NCI-H446 treated with DMSO at 0.1 percent for 48 hours (cell line): ENCODE measurements around the gene MTA2.

Experiments
- DNase-seq: peaks from one replicate; lab custom pipeline; 2025; lab: John Stamatoyannopoulos, UW

Gene MTA2

GRCh38 chr11:62546244-62546928 lies 55.3 kb downstream of the MTA2 start, which contains the start of gene AHNAK:
TSS of gene AHNAK (minus strand) at chr11:62546806. CDS start at chr11:62536098, 10,708 bp downstream.
- no peak for DNase-seq

GRCh38 chr11:62545437-62546243 lies 56.0 kb downstream of the MTA2 start:
- DNase-seq, result no peak

DNA sequence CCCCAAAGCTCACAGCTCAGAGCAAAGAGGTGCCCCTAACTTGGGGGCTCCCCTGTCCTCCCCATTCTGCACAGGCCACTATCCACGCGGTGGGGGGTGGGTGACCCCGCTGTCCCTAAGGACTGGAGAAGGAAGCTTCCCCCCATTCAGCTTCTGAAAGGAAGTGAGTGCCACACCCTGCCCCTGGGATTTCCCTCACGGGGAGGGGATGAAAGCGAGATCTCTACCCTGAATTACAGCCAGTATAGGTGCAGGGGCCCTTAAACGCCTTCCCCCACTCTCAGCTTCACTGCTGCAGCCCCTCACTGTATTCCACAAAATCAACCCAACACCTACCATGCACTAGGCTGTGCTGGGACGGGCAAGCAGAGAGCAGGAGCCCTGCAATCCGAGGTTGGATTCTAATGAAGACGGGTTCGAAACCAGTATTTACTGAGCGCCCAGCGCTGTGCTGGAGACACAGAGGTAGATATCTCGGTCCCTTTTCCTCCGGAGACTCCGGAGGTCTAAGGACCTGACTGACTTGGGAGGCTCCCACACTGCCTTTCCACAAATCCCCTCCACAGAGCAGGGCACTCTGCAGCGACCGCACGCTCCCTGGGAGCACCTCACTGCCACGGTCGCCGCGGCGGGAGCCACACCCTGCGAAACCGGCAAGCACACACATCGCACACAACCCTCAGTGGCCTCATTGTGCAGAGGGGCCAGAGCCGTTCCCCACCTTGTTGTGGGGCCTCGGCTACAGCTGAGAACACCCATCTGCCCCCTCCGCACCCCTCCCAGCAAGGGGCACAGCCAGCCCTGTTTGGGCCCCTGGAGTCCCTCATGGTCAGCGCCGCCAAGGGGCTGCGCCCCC lies 56.9 kb downstream of the MTA2 start:
- no peak for DNase-seq

DNA sequence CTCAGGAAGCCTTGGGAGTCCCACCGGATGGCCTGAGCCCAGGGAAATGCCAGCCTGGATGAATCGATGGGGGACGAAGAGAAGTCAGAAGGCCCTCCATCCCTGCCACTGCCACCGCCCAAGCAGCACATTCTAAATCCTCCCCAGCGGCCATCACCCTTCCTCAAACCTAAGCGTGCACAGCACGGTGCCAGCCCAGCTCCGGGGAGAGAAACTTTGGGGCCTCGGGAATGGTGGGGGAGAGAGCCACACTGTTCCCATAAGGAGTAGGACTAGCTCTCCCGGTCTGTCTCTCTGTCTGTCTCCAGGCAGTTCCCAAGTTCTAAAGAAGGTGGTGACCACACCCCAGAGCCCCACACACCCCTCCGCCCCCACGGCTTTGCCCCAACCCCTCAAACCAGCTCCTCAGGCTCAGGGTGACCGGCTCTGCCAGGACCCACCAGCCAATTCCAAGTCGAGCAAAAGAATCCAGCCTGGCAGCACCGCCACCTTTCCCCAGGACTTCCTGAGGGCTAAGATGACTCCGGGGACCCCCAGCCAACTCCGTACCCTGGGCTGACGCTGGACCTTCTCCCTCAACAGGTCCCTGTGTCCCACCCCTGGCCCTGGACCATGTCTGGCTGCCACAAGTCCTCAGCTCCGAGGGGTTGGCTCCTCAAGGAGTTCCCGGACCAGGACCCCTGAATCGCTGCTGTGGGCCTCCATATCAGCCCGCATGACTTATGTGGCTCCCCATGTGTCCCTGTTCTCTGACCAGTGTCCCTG lies 57.8 kb downstream of the MTA2 start:
- no peak for DNase-seq
